HCT116 (cell line): Measurements from ENCODE around the gene NPC2. TPM values are rescaled to one million over a fixed set of nuclear protein-coding genes. Genes with fewer than 3 reads are reported as not detected.

Experiments
- ATAC-seq: fragments of 200-7000 bp; cut with Tn5 transposase; 2 replicates; pipeline ENCODE4 v1.9.1; 2020; ENCODE audit warnings: mild to moderate bottlenecking, moderate library complexity
- BruUV-seq: library from RNA; stranded (reverse); fragments of 400-500 nt; replicated peaks from 2 replicates; lab custom pipeline; 2021; lab: Mats Ljungman, UMichigan
- CTCF ChIA-PET: fragments of 300-600 bp; sonication (Branson Sonifier 250); formaldehyde crosslinking; loops from one replicate; lab custom pipeline; 2021; ENCODE audit warnings: antibody characterized with exemption; lab: Charles Lee
- POLR2A ChIA-PET: fragments of 300-600, 350-600 bp; sonication (Branson Sonifier 250); formaldehyde crosslinking; loops from one replicate; lab custom pipeline; 2021; ENCODE audit warnings: antibody characterized with exemption; lab: Charles Lee
- RAD21 ChIA-PET, 2 experiments: fragments of 300-600 bp; sonication (Branson Sonifier 250); formaldehyde crosslinking; loops; one replicate each; lab custom pipeline; 2023; ENCODE audit warnings: low total read pairs in 2 of 2; ENCODE audit not compliant: uncharacterized antibody in 2 of 2, unreplicated experiment in 2 of 2, low non-redundant PET in 1 of 2; lab: Charles Lee
- DNase-seq: peaks from one replicate; pipeline ENCODE4 v3.0.0-alpha.2; 2010; ENCODE audit warnings: low read depth, low spot score
- H2AFZ ChIP-seq: fragments of 200-600 bp; shearing (Covaris generic), sonication (generic); 2 replicates; pipeline ENCODE4 v1.6.1; 2017; ENCODE audit warnings: low read depth, mixed run types, mixed read lengths, antibody characterized with exemption, low read length; ENCODE audit not compliant: poor library complexity, severe bottlenecking
- H3K27ac ChIP-seq: 2 replicates; pipeline ENCODE4 v1.5.1; 2012; ENCODE audit warnings: low read depth, low read length
- H3K27me3 ChIP-seq: fragments of 200-600 bp; sonication (generic); 2 replicates; pipeline ENCODE4 v1.6.1; 2016; ENCODE audit warnings: mixed run types, low read length, mixed read lengths; ENCODE audit not compliant: insufficient read depth
- H3K36me3 ChIP-seq, 2 experiments: fragments of 200-500 bp in 1 of 2; fragments of 200-600 bp in 1 of 2; sonication (Bioruptor generic) in 1 of 2; sonication (generic) in 1 of 2; 2 replicates each; pipeline versions ENCODE4 v1.5.1 to v1.6.1; 2014 to 2016; ENCODE audit warnings: low read length in 2 of 2, inconsistent platforms in 1 of 2, mixed read lengths in 1 of 2, mixed run types in 1 of 2; ENCODE audit not compliant: insufficient read depth in 2 of 2, control insufficient read depth in 1 of 2
- H3K4me1 ChIP-seq, 2 experiments: fragments of 200-600 bp in 1 of 2; sonication (generic) in 1 of 2; 2 replicates each; pipeline versions ENCODE4 v1.5.1 to v1.6.1; 2012 to 2017; ENCODE audit warnings: low read length in 2 of 2, inconsistent platforms in 1 of 2, mild to moderate bottlenecking in 1 of 2, mixed read lengths in 1 of 2, mixed run types in 1 of 2, moderate library complexity in 1 of 2; ENCODE audit not compliant: insufficient read depth in 2 of 2, control insufficient read depth in 1 of 2
- H3K4me2 ChIP-seq: fragments of 200-600 bp; sonication (generic); 2 replicates; pipeline ENCODE4 v1.6.1; 2017; ENCODE audit warnings: mixed run types, low read length, mixed read lengths
- H3K4me3 ChIP-seq, 2 experiments: fragments of 200-600 bp in 1 of 2; sonication (generic) in 1 of 2; replicated peaks in 1 of 2; 2 replicates each; pipeline ENCODE4 v1.5.1; 2011 to 2016; ENCODE audit warnings: low read length in 2 of 2, control low read depth in 1 of 2, low read depth in 1 of 2, mild to moderate bottlenecking in 1 of 2, mixed read lengths in 1 of 2, mixed run types in 1 of 2
- H3K79me2 ChIP-seq: fragments of 200-600 bp; sonication (generic); 2 replicates; pipeline ENCODE4 v1.6.1; 2017; ENCODE audit warnings: mild to moderate bottlenecking, mixed run types, low read length, moderate library complexity, mixed read lengths; ENCODE audit not compliant: insufficient read depth
- H3K9ac ChIP-seq: fragments of 200-600 bp; sonication (generic); 2 replicates; pipeline ENCODE4 v1.6.1; 2016; ENCODE audit warnings: low read length, mixed read lengths
- H3K9me2 ChIP-seq: fragments of 200-600 bp; sonication (generic), shearing (Covaris generic); 2 replicates; pipeline ENCODE4 v1.6.1; 2017; ENCODE audit warnings: mixed run types, mild to moderate bottlenecking, moderate library complexity; ENCODE audit not compliant: insufficient read depth
- H3K9me3 ChIP-seq, 2 experiments: fragments of 200-500 bp in 1 of 2; fragments of 200-600 bp in 1 of 2; sonication (Bioruptor generic) in 1 of 2; sonication (generic) in 1 of 2; 2 replicates each; pipeline ENCODE4 v1.6.1; 2014 to 2017; ENCODE audit warnings: low read length in 2 of 2, mixed read lengths in 2 of 2, inconsistent platforms in 1 of 2, low read depth in 1 of 2, mild to moderate bottlenecking in 1 of 2, mixed run types in 1 of 2, moderate library complexity in 1 of 2; ENCODE audit not compliant: control insufficient read depth in 1 of 2, insufficient read depth in 1 of 2
- H4K20me1 ChIP-seq: fragments of 200-600 bp; sonication (generic), shearing (Covaris generic); 2 replicates; pipeline ENCODE4 v1.6.1; 2017; ENCODE audit warnings: mixed run types, mild to moderate bottlenecking, moderate library complexity; ENCODE audit not compliant: insufficient read depth
- ATF3 ChIP-seq: IDR thresholded peaks from 2 replicates; pipeline ENCODE4 v1.6.1; 2012
- CTCF ChIP-seq, 3 experiments: fragments of 200-600 bp in 1 of 3; sonication (generic) in 1 of 3; IDR thresholded peaks in 2 of 3; conservative IDR thresholded peaks in 1 of 3; 2 replicates each; pipeline ENCODE4 v1.5.1; 2012 to 2017; ENCODE audit warnings: low read depth in 2 of 3, low read length in 2 of 3, antibody characterized with exemption in 1 of 3, borderline replicate concordance in 1 of 3, control low read depth in 1 of 3, mild to moderate bottlenecking in 1 of 3, mixed read lengths in 1 of 3, mixed run types in 1 of 3, moderate library complexity in 1 of 3; ENCODE audit not compliant: insufficient read depth in 1 of 3
- ELF1 ChIP-seq: IDR thresholded peaks from 2 replicates; pipeline ENCODE4 v1.6.1; 2012; ENCODE audit warnings: low read depth, borderline replicate concordance
- EZH2phosphoT487 ChIP-seq: fragments of 200-600 bp; IDR thresholded peaks from 2 replicates; pipeline ENCODE4 v1.6.1; 2018; ENCODE audit warnings: antibody characterized with exemption, borderline replicate concordance
- FOSL1 ChIP-seq: IDR thresholded peaks from 2 replicates; pipeline ENCODE4 v1.6.1; 2012; ENCODE audit warnings: low read depth
- JUND ChIP-seq: IDR thresholded peaks from 2 replicates; pipeline ENCODE4 v1.6.1; 2012
- MAX ChIP-seq: IDR thresholded peaks from 2 replicates; pipeline ENCODE4 v1.6.1; 2012
- POLR2A ChIP-seq: IDR thresholded peaks from 2 replicates; pipeline ENCODE4 v1.7.0; 2011; ENCODE audit warnings: borderline replicate concordance; ENCODE audit not compliant: insufficient read depth, insufficient read length; ENCODE audit errors: extremely low read depth
- RAD21 ChIP-seq: IDR thresholded peaks from 2 replicates; pipeline ENCODE4 v1.6.1; 2012; ENCODE audit warnings: low read depth, mild to moderate bottlenecking
- REST ChIP-seq: IDR thresholded peaks from 2 replicates; pipeline ENCODE4 v1.6.1; 2012; ENCODE audit warnings: low read depth
- SIN3A ChIP-seq: IDR thresholded peaks from 2 replicates; pipeline ENCODE4 v1.6.1; 2012; ENCODE audit warnings: low read depth
- SP1 ChIP-seq: IDR thresholded peaks from 2 replicates; pipeline ENCODE4 v1.6.1; 2012; ENCODE audit warnings: low read depth
- SRF ChIP-seq: IDR thresholded peaks from 2 replicates; pipeline ENCODE4 v1.6.1; 2012; ENCODE audit warnings: low read depth
- TCF7L2 ChIP-seq: IDR thresholded peaks from 2 replicates; pipeline ENCODE4 v1.7.0; 2011; ENCODE audit warnings: borderline replicate concordance, inconsistent platforms; ENCODE audit not compliant: insufficient read depth, insufficient read length; ENCODE audit errors: extremely low read depth
- YY1 ChIP-seq: IDR thresholded peaks from 2 replicates; pipeline ENCODE4 v1.6.1; 2011; ENCODE audit warnings: low read length, low read depth, moderate library complexity, mild to moderate bottlenecking; ENCODE audit not compliant: insufficient replicate concordance; ENCODE audit errors: extremely low read depth
- ZBTB33 ChIP-seq: IDR thresholded peaks from 2 replicates; pipeline ENCODE4 v1.6.1; 2011; ENCODE audit warnings: mild to moderate bottlenecking, low read length, moderate library complexity; ENCODE audit not compliant: insufficient replicate concordance; ENCODE audit errors: extremely low read depth
- ZFX ChIP-seq: fragments of 450-650 bp; IDR thresholded peaks from 2 replicates; pipeline ENCODE4 v1.6.1; 2017
- ZNF274 ChIP-seq: fragments of 200-500 bp; sonication (Bioruptor generic); IDR thresholded peaks from 2 replicates; pipeline ENCODE4 v1.6.1; 2014; ENCODE audit warnings: mild to moderate bottlenecking, low read depth, low read length, inconsistent platforms
- intact Hi-C: fragments of 100-400 bp; cut with micrococcal nuclease; formaldehyde crosslinking; loops from 2 replicates; pipeline ENCODE4 v1.10.0; 2022
- total RNA-seq: library from RNA; stranded (reverse); gene quantifications from one replicate; pipeline ENCODE4 v1.2.1, GENCODE V29; 2021; ENCODE audit not compliant: unreplicated experiment

Gene NPC2
- total RNA-seq, 1 experiment from 2014 or later: 105 TPM

- CTCF ChIA-PET: interaction anchor here (2.1 kb wide), 1 partner anchor 11 kb away, joined by 10 read pairs; the partner anchor contains the start of genes ISCA2 and NPC2
- TF ChIP-seq RAD21: no peak
- TF ChIP-seq TCF7L2: no peak
- TF ChIP-seq ZBTB33: no peak
- no peak for TF ChIP-seq JUND
- no peak for TF ChIP-seq SIN3A
- no peak for TF ChIP-seq ZNF274
- TF ChIP-seq ATF3: no peak
- TF ChIP-seq SRF: no peak
- no peak for TF ChIP-seq YY1
- TF ChIP-seq ZFX: no peak
- TF ChIP-seq POLR2A: no peak
- no peak for TF ChIP-seq MAX
- no peak for TF ChIP-seq EZH2phosphoT487
- TF ChIP-seq SP1: no peak
- no peak for TF ChIP-seq REST
- no peak for TF ChIP-seq FOSL1
- no peak for TF ChIP-seq ELF1
- no peak for TF ChIP-seq CTCF (IDR thresholded peaks at IDR 0.05 in 2 of 3, conservative IDR thresholded peaks at IDR 0.05 in 1 of 3; ENCODE audit: borderline replicate concordance in 1 of 3, insufficient read depth in 1 of 3, low read depth in 2 of 3, low read length in 2 of 3)
These were observed 10.8 kb upstream of the NPC2 start for GRCh38 chr14:74503938-74504335.

More at GRCh38 chr14:74503938-74504335, 10.8 kb upstream of the NPC2 start:
- Histone ChIP-seq H3K79me2 (no peaks in the 10 kb centered on the region), H3K4me1 (peaks cover 0 to 15% of the 10 kb centered on the region in 2 experiments; a peak in 2 of 4 replicates), H3K27ac (no peak overlapping the region), H3K4me2 (no peak overlapping the region), H3K9me2 (no peaks in the 10 kb centered on the region), H3K27me3 (no peaks in the 10 kb centered on the region), H3K36me3 (no peaks in the 10 kb centered on the region), H3K4me3 (no peak overlapping the region), H2AFZ (no peak overlapping the region), H4K20me1 (no peaks in the 10 kb centered on the region), H3K9ac (no peak overlapping the region), H3K9me3 (no peaks in the 10 kb centered on the region)
- no peak for ATAC-seq
- ChIA-PET RAD21 (no interaction called here), POLR2A (no interaction called here)
- no peak for DNase-seq
- no TSS peak for BruUV-seq
- intact Hi-C loops: no loop called here
